Dedifferentiated amniotic fluid mesenchymal stem cell (primary cell): ENCODE measurements around the gene PCBP3.
"Not testable (repeated sequence)": the region's sequence is repeated elsewhere in the genome, so short reads cannot be mapped to it uniquely, and the experiment has no call there.

Source experiments
- DNase-seq: peaks from one replicate; pipeline ENCODE4 v3.0.0-alpha.2; 2016; ENCODE audit errors: extremely low spot score

The PCBP3 gene

DNA sequence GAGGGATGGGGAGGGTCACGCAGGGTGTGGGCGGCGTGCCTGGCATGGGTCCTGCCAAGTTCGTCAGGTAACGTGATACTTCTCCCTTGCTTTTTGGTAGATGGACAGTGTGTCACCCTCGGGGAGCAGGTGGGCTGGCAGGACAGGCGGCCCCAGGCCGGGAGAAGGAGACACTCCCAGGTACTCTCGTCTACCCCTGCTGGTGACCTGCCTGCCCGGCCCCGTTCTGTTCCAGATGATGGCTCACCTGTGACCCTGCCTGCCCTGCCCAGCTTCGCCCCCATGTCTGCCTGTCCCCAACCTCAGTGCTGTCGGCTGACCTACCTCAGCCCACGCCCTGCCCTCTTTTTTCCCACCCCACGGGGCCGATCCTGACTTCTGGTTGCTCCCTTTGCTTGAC is 144.7 kb downstream of the PCBP3 start:
- DNase-seq = no peak

- DNase-seq = no peak
These were observed 145.3 kb downstream of the PCBP3 start for GRCh38 chr21:45788637-45789506.

DNA sequence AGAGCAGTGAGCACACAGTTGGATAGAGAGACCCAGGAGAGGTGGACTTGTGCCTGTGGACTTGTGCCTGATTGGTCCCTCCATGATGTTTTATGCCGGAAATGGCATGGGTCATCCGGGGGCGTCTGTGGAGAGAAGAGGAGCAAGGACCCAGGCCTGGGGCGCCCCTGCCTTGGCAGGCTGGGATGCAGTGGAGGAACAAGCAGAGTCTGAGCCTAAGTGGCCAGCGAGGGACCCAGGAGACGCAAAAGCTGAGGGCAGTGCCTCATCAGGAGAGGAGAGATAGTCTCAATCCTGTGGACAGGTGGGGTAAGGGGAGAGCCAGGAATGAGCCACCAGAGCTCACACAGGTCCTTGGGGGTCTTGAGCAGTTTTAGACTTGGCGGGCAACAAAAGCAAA is 146.9 kb downstream of the PCBP3 start:
- DNase-seq = no peak

GRCh38 chr21:45791562-45792418 is 148.3 kb downstream of the PCBP3 start:
- DNase-seq = no peak

GRCh38 chr21:45792682-45793383 is 149.3 kb downstream of the PCBP3 start:
- no peak for DNase-seq

DNA sequence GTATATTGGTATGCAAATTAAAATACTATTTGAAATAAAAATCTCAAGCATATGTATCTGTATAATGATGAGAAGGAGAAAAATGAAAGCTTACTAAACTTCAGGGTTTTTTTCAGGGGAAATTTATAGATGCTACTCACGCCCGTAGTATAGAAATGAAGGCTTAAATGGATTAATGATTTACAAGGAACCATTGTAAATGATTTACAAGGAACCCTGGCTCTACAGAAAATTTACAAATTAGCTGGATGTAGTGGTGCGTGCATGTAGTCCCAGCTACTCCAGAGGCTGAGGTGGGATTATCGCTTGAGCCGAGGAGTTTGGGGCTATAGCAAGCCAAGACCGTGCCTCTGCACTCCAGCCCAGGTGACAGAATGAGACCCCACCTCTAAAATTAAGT is 150.5 kb downstream of the PCBP3 start:
- no peak for DNase-seq

DNA sequence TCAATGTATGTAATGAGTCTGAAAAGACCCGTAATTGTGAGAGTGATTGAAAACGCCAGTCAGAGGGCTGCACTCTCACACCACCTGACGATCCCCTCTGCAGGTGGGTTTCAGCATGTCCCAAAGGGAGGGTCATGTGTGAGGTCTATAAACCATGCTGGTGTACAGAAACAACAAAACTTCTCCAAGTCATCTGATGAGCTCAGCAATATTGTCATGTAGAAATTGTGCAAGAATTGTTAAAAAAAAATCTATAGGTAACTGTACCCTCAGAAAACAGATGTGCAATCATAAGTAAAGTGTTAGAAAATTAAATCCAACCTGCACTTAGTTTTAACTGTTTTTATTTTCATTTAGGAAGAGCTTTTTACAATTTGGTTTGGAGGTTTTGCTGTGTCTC is 152.5 kb downstream of the PCBP3 start:
- DNase-seq = no peak

DNA sequence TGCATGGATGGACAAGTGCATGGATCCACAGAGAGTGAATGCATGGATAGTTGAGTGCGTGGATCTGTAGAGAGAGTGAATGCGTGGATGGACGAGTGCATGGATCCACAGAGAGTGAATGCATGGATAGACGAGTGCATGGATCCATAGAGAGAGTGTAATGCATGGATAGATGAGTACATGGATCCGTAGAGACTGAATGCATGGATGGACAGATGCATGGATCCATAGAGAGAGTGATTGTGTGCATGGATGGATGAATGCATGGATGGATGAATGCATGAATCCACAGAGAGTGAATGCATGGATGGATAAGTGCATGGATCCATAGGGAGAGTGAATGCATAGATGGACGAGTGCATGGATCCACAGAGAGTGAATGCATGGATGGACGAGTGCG is 153.8 kb downstream of the PCBP3 start:
- no peak for DNase-seq

DNA sequence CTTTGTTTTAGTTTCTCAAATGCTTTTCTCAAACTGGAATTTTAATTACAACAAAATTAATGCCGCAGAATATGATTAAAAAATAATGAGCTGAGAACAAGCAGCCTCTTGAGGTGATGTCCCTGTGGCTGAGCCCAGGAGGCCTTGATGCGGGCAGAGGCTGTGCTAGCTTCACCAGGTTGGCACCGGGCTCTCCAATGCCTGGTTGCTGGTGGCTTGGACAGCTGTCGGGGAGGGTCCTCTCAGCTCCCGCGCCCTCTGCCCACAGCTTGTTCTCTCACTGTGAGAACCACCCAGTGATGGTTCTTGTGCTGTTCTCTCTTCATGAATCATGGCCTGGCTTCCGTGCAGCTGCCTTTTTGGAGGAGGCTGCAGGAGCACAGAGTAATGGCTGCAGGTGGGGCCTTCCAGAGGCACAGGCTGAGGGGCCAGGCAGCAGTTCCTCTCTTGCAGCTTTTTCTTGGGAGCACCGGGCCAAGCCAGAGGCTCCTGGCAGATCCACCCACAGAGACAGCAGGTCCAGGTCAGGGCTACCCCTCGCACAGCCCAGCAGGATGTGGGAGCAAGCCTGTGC is 156.3 kb downstream of the PCBP3 start:
- DNase-seq = no peak

GRCh38 chr21:45800339-45801080 is 157.0 kb downstream of the PCBP3 start:
- no peak for DNase-seq

DNA sequence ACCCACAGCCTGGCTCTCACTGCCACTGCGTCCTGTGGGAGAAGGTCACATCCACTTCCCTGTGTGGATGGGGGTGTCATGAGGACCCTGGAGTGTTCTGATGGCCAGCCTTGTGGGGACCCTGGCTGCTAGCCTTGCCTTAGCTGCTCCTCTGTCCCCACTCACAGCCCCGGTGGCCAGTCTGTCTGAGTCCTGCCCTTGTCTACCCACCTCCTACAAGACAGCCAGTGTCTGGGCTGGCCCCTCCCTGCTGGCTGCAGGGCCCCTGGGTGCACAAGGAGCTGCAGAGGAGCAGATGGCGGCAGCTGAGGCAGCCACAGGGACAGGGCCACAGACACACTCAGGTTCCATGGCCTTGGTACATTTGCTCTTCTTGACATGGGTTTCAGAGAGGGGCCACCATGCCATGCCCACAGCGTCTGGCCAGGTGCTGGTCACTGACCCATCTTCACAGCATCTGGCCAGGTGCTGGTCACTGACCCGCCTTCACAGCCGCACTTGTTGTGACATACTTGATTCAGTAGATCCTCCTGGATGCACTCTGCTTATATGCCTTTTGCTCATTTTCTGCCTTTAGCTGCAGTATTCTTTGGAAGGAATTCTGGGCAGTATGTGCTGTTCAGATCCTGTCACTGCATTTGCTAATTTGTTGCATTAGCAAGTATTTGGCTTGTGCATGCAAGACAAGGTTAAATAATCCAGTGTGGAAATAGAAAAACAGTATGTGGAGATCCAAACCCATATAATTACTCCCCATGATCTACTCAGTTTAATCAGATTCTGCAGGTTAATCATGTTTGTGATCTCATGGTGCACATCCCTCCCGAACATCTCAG is 157.8 kb downstream of the PCBP3 start:
- DNase-seq = no peak

GRCh38 chr21:45801989-45802388 is 158.5 kb downstream of the PCBP3 start:
- no peak for DNase-seq

DNA sequence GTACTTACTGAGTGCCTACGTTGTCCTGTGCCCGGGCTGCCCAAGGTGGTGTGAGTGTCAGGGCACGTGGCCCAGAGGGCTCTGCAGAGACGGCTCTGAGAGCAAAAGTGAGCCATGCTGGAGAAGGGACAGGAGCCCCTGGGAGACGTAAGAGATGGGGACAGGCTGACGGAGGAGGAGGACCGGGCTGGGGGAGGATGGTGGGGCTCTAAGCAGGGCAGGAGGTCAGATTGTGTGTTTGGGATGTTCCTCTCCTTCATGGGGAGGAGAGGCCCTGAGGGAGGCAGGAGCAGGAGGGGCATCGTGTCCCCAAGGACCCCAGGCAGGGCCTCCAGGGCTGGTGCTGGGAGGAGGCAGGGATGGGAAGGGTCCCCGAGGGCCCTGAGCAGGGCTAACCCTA is 158.9 kb downstream of the PCBP3 start:
- DNase-seq = no peak

DNA sequence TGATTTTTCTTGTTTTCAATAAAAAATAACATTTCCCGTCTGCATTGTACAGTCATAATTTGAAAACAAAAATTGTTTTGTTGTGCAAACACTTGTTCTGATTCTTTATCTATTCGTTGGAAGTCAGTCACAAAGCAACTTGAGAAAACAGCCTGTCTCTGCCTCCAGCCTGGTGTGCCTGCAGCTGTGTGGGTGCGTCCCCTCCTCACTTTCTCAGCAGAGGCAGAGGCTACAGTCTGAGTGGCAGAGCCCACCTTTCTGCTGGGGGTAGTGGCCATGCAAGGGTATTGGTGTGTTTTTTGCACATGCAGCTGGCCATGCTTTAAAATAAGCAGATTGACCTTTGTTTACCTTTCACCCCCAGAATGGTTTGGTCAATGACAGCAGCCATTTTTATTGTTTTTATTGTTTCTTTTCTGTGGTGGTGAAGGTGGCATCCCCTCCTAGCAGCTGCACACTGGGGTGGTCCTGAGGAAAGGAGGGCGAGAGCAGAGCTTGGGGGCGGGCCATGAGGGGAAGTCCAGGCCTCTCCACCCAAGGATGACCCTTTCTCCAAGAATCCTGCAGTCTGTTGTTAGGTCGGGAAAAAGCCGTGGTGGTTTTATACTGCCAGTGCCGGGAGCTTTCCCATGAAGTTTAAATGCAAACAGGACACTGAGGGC is 159.6 kb downstream of the PCBP3 start:
- DNase-seq = no peak

- no peak for DNase-seq
These were observed 160.3 kb downstream of the PCBP3 start for GRCh38 chr21:45803618-45804340.

GRCh38 chr21:45804809-45805313 is 161.3 kb downstream of the PCBP3 start:
- no peak for DNase-seq

- no peak for DNase-seq
These were observed 161.8 kb downstream of the PCBP3 start for GRCh38 chr21:45805321-45805720.

- DNase-seq = no peak
These were observed 162.5 kb downstream of the PCBP3 start for GRCh38 chr21:45806042-45806441.

- not testable (repeated sequence) for DNase-seq
These were observed 165.1 kb downstream of the PCBP3 start for GRCh38 chr21:45808663-45809062.
